Measurements from ENCODE around the gene NAALAD2.
"Not testable (repeated sequence)": the region's sequence is repeated elsewhere in the genome, so short reads cannot be mapped to it uniquely, and the experiment has no call there.

The NAALAD2 gene

DNA sequence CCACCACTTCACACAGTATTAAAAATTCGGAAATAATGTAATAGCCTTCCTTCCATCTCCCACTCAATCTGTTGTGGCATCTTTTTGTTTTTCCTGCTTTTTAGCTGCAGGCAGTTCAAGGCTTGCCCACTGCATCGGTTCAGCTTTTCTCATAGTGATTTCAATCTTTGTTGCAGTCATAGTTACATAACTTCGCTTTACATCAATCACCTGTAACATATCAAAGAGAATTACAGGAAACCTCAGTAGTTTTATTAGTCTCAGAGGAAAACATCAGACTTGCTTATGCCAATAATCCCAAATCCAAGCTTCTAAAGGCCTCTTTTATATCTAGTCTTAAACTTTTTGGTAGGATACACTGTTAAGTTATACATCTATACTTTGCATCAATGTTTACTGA is 67.9 kb downstream of the NAALAD2 start:
- no peak overlapping the region for H3K27ac ChIP-seq
- TF ChIP-seq ZFX (IDR thresholded peaks at IDR 0.05; ENCODE audit: borderline replicate concordance): no peak
- TF ChIP-seq, protein P1, sequence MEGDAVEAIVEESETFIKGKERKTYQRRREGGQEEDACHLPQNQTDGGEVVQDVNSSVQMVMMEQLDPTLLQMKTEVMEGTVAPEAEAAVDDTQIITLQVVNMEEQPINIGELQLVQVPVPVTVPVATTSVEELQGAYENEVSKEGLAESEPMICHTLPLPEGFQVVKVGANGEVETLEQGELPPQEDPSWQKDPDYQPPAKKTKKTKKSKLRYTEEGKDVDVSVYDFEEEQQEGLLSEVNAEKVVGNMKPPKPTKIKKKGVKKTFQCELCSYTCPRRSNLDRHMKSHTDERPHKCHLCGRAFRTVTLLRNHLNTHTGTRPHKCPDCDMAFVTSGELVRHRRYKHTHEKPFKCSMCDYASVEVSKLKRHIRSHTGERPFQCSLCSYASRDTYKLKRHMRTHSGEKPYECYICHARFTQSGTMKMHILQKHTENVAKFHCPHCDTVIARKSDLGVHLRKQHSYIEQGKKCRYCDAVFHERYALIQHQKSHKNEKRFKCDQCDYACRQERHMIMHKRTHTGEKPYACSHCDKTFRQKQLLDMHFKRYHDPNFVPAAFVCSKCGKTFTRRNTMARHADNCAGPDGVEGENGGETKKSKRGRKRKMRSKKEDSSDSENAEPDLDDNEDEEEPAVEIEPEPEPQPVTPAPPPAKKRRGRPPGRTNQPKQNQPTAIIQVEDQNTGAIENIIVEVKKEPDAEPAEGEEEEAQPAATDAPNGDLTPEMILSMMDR (IDR thresholded peaks at IDR 0.05): no peak

DNA sequence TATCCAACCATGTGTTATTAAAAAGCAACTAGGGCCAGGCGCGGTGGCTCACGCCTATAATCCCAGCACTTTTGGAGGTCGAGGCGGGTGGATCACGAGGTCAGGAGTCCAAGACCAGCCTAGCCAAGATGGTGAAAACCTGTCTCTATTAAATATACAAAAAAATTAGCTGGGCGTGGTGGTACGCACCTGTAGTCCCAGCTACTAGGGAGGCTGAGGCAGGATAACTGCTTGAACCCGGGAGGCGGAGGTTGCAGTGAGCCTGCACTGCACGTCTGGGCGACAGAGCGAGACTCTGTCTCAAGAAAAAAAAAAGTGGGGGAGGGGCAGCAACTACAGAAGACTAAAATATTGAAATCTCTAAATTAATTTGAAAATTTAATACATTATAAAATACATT is 69.9 kb downstream of the NAALAD2 start:
- H3K27ac ChIP-seq: no peak overlapping the region
- TF ChIP-seq, protein P1 (IDR thresholded peaks at IDR 0.05): no peak
- no peak for TF ChIP-seq ZFX (IDR thresholded peaks at IDR 0.05; ENCODE audit: borderline replicate concordance)

DNA sequence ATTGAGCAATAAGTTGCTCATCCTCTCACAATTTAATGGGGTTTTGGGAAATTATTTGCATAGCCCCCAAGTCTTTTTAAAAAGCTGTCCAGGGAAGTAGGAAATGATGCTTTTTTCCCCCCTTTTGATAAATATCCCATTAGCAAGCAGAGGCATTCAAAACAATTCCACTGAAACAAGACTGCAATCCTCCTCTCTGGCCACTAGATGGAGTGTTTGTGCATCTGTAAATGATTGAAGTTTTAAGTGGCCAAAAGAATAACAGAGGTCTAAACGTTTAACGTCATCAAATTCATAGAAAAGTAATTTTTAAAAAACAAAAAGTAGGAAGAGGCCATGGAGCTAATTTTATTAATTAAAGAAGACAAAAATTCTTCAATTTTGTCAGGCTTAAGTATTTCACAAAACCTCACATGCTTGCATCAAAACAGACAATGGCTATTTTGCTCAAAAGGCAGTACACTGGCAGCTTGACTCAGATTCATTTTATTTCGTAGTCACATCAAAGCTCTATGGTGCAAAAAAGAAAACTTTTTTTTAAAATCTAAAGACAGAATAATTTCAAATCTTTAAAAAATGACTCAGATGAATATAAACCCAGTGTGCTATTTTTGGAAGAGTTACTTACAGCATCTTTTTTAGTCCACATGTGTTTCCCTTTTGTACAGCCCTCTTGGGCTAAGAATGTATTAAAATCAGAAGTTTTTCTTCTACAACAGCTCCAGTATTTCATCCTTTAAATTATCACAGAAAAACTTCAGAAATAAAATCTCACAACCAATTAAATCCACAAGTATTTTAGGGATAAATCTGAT is 70.6 kb downstream of the NAALAD2 start:
- no peak for TF ChIP-seq ZFX (IDR thresholded peaks at IDR 0.05; ENCODE audit: borderline replicate concordance)
- TF ChIP-seq, protein P1 (IDR thresholded peaks at IDR 0.05): peak; percentile 92
- H3K27ac ChIP-seq: no peak overlapping the region

DNA sequence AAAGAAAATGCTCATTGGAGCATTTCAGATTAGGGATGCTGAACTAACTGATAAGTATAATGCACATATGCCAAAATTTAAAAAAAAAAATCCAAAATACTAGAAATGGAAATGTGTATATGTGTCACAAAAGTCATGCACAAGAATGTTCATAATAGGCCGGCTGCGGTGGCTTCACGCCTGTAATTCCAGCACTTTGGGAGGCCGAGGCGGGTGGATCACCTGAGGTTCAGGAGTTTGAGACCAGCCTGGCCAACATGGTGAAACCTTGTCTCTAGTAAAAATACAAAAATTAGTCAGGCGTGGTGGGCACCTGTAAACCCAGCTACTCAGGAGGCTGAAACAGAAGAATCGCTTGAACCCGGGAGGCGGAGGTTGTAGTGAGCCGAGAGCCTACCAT is 73.5 kb downstream of the NAALAD2 start:
- not testable (repeated sequence) for H3K27ac ChIP-seq

DNA sequence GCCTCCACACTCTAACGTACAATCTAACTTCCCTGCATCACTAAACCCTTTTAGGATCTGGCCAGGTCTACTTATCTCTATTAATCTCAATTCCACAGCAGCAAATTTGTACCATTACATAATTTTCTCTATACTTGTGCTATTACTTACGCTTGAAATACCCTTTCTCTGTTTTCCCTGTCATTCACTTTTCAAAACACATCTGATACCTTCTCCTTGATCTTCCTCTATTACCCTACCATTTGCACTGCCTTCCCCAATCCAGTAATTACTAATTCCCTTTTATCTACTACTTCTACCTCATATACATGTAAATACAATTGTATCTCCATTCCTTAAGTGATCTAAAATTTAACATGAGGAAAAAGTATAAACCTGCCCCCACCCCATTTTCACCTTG is 74.4 kb downstream of the NAALAD2 start:
- no peak overlapping the region for H3K27ac ChIP-seq
- TF ChIP-seq, protein P1 (IDR thresholded peaks at IDR 0.05): no peak
- no peak for TF ChIP-seq ZFX (IDR thresholded peaks at IDR 0.05; ENCODE audit: borderline replicate concordance)

DNA sequence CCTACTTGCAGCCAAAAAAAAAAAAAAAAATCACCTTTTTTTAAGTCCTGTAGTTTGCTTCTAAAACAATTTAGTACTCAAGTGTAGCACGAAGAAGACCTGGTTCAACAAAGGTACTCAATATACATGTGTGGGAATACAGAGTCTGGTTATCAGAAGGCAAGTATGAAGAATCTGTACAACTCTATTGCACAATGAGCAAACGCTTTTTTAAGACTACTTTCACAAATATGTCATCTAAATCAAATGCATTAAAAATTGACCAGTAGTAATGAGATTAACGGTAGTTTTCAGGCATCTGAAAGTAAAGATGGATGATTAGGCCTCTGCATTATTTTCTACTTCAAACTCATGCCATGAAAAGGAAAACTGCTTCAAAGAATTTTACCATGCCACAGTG is 78.9 kb downstream of the NAALAD2 start:
- H3K27ac ChIP-seq: no peak overlapping the region
- TF ChIP-seq, protein P1 (IDR thresholded peaks at IDR 0.05): no peak
- no peak for TF ChIP-seq ZFX (IDR thresholded peaks at IDR 0.05; ENCODE audit: borderline replicate concordance)

DNA sequence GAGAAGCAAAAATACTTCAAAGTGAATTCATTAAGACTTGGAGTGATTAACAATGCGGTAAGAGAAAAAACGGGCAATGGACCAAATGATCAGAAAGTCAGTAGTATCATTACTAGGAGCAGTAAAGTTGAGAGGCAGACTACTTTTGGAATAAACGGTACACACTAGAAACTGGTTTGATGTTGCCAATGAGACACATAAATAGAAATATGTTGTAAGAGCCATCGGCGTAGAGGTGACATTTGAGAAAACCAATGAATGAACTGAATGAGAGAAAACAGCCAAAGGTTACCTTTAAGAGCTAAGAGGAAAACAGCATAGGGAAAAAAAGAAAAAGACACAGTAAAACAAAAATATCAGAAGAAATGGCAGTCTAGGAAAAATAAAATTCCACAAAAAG is 82.1 kb downstream of the NAALAD2 start:
- no peak overlapping the region for H3K27ac ChIP-seq
- no peak for TF ChIP-seq ZFX (IDR thresholded peaks at IDR 0.05; ENCODE audit: borderline replicate concordance)
- TF ChIP-seq, protein P1 (IDR thresholded peaks at IDR 0.05): no peak

DNA sequence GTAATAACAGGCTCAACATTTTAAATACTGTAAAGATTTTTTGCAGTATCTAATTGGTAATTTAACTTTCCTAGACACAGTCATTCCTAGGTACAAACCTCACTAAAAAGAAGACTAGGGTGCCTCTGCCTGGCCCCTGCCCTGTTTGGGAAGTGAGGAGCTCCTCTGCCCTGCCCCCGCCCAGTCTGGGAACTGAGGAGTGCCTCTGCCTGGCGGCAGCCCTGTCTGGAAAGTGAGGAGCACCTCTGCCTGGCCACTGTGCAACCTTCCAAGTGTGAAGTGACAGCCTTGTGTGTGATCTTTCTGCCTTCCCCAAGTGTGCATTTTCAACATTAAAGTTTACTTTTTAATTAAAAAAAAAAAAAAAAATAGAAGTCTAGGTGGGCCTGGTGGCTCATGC is 84.1 kb downstream of the NAALAD2 start:
- TF ChIP-seq, protein P1 (IDR thresholded peaks at IDR 0.05): no peak
- TF ChIP-seq ZFX (IDR thresholded peaks at IDR 0.05; ENCODE audit: borderline replicate concordance): no peak
- H3K27ac ChIP-seq: no peak overlapping the region
